Neural progenitor cell (in vitro differentiated cells): ENCODE measurements around the gene XPO5. TPM values are rescaled to one million over a fixed set of nuclear protein-coding genes. Genes with fewer than 3 reads are reported as not detected.

Experiments used
- DNase-seq: peaks from one replicate; pipeline ENCODE4 v3.0.0-alpha.2; 2016; ENCODE audit warnings: low spot score
- H2AFZ ChIP-seq: fragments of 200-600 bp; sonication (generic); replicated peaks from 2 replicates; pipeline ENCODE4 v1.6.1; 2016; ENCODE audit warnings: antibody characterized with exemption
- H3F3A ChIP-seq: fragments of 200-600 bp; sonication (generic); 2 replicates; pipeline ENCODE4 v1.6.1; 2016; ENCODE audit warnings: antibody characterized with exemption, low read depth
- H3K27ac ChIP-seq: fragments of 200-600 bp; sonication (generic); 2 replicates; pipeline ENCODE4 v1.5.1; 2016; ENCODE audit warnings: mild to moderate bottlenecking
- H3K27me3 ChIP-seq: fragments of 200-600 bp; sonication (generic); 2 replicates; pipeline ENCODE4 v1.6.1; 2016; ENCODE audit warnings: mild to moderate bottlenecking, moderate library complexity
- H3K36me3 ChIP-seq: fragments of 200-600 bp; sonication (generic); 2 replicates; pipeline ENCODE4 v1.5.1; 2016
- H3K4me1 ChIP-seq: fragments of 200-600 bp; sonication (generic); 2 replicates; pipeline ENCODE4 v1.6.1; 2016; ENCODE audit warnings: mixed run types
- H3K4me2 ChIP-seq: fragments of 200-600 bp; sonication (generic); 2 replicates; pipeline ENCODE4 v1.6.1; 2016
- H3K4me3 ChIP-seq: fragments of 200-600 bp; sonication (generic); 2 replicates; pipeline ENCODE4 v1.5.1; 2016
- H3K79me2 ChIP-seq: fragments of 200-600 bp; sonication (generic); 2 replicates; pipeline ENCODE4 v1.6.1; 2016; ENCODE audit warnings: low read depth
- H3K9ac ChIP-seq: fragments of 200-600 bp; sonication (generic); 2 replicates; pipeline ENCODE4 v1.6.1; 2016
- H3K9me3 ChIP-seq: fragments of 200-600 bp; sonication (generic); 2 replicates; pipeline ENCODE4 v1.5.1; 2016; ENCODE audit warnings: low read depth
- H4K20me1 ChIP-seq: fragments of 200-600 bp; sonication (generic); 2 replicates; pipeline ENCODE4 v1.6.1; 2016; ENCODE audit warnings: low read depth
- H3K27ac Mint-ChIP-seq: 3 replicates; pipeline ENCODE4 v1.8.0; 2021; ENCODE audit warnings: mixed read lengths
- H3K27me3 Mint-ChIP-seq: 2 replicates; pipeline ENCODE4 v1.8.0; 2022; ENCODE audit warnings: low read depth, mild to moderate bottlenecking, inconsistent platforms, moderate library complexity, mixed read lengths; ENCODE audit not compliant: insufficient read depth
- H3K36me3 Mint-ChIP-seq: 3 replicates; pipeline ENCODE4 v1.8.0; 2021; ENCODE audit warnings: mixed read lengths
- H3K4me1 Mint-ChIP-seq: 3 replicates; pipeline ENCODE4 v1.8.0; 2021; ENCODE audit warnings: mixed read lengths
- H3K4me3 Mint-ChIP-seq: 3 replicates; pipeline ENCODE4 v1.8.0; 2021; ENCODE audit warnings: mild to moderate bottlenecking, moderate library complexity, mixed read lengths
- H3K9me3 Mint-ChIP-seq: 3 replicates; pipeline ENCODE4 v1.8.0; 2020; ENCODE audit warnings: mixed read lengths
- CTCF ChIP-seq: fragments of 200-600 bp; sonication (generic); IDR thresholded peaks from 2 replicates; pipeline ENCODE4 v1.5.1; 2017; ENCODE audit warnings: antibody characterized with exemption, mild to moderate bottlenecking
- EZH2 ChIP-seq: fragments of 200-600 bp; sonication (generic); IDR thresholded peaks from 2 replicates; pipeline ENCODE4 v1.6.1; 2017; ENCODE audit warnings: antibody characterized with exemption, mild to moderate bottlenecking, moderate library complexity
- EZH2phosphoT487 ChIP-seq: fragments of 200-600 bp; sonication (generic); IDR thresholded peaks from 2 replicates; pipeline ENCODE4 v1.6.1; 2017; ENCODE audit warnings: antibody characterized with exemption
- total RNA-seq: library from RNA; depleted of rRNA; stranded (reverse); fragments of >200 nt; gene quantifications from 2 replicates; pipeline ENCODE4 v1.2.3, GENCODE V29; 2015; ENCODE audit warnings: low replicate concordance

XPO5 gene
- total RNA-seq, 1 donor from 2014 or later, result 65.0 TPM

DNA sequence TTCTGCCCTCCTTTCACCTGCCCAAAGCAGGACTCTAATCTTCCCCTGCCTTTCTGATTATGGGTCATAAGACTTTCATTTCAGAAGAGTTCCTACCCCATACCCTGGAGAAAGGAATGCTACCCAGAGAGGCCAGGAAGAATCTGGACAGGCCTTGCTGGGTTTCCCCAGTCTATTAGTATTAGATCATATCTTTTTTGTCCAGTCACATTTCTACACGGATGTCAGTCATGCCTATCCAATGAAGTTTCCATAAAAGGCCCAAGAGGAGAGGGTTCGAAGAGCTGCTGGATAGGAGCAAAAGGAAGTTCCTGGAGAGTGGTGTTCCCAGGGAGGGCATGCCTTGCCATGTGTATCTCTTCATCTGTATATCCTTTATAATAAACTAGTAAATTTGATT is 3.3 kb upstream of the XPO5 start:
- H3K4me3 Mint-ChIP-seq, result peak overlapping the region; percentile 21

GRCh38 chr6:43578748-43579147 is 2.9 kb upstream of the XPO5 start:
- H3K4me3 Mint-ChIP-seq, result peak overlapping the region; percentile 21
- peaks cover 9% of the 10 kb centered on the region for H4K20me1 ChIP-seq
- DNase-seq, result no peak
- peaks cover 10% of the 10 kb centered on the region for H3K36me3 Mint-ChIP-seq
- no peaks in the 10 kb centered on the region for H3K27me3 ChIP-seq
- peaks cover 63% of the 10 kb centered on the region for H3K79me2 ChIP-seq
- H3K4me2 ChIP-seq, result no peak overlapping the region
- no peak overlapping the region for H2AFZ ChIP-seq
- peaks cover 2% of the 10 kb centered on the region for H3K9me3 Mint-ChIP-seq
- TF ChIP-seq CTCF (no peak), EZH2phosphoT487 (no peak), EZH2 (no peak)
- H3K27ac ChIP-seq, result no peak overlapping the region
- H3K4me1 Mint-ChIP-seq, result peaks cover 34% of the 10 kb centered on the region
- H3K36me3 ChIP-seq, result no peaks in the 10 kb centered on the region
- no peak overlapping the region for H3K4me3 ChIP-seq
- H3K9me3 ChIP-seq, result no peaks in the 10 kb centered on the region
- H3K9ac ChIP-seq, result no peak overlapping the region
- peaks cover 30% of the 10 kb centered on the region for H3F3A ChIP-seq
- H3K27ac Mint-ChIP-seq, result peak overlapping the region; percentile 29
- H3K27me3 Mint-ChIP-seq, result peaks cover 2% of the 10 kb centered on the region
- H3K4me1 ChIP-seq, result peaks cover 20% of the 10 kb centered on the region

More for the DNA sequence above, 3.3 kb upstream of the XPO5 start:
- Mint-ChIP-seq H3K27me3 (peaks cover 2% of the 10 kb centered on the region), H3K9me3 (peaks cover 2% of the 10 kb centered on the region), H3K27ac (peak overlapping the region; percentile 29), H3K4me1 (peaks cover 34% of the 10 kb centered on the region), H3K36me3 (peaks cover 13% of the 10 kb centered on the region)
- no peak overlapping the region for H3K27ac ChIP-seq
- H3K79me2 ChIP-seq, result peaks cover 59% of the 10 kb centered on the region
- H3K27me3 ChIP-seq, result no peaks in the 10 kb centered on the region
- peaks cover 9% of the 10 kb centered on the region for H4K20me1 ChIP-seq
- TF ChIP-seq EZH2 (no peak), CTCF (no peak), EZH2phosphoT487 (no peak)
- H3K9ac ChIP-seq, result no peak overlapping the region
- no peak overlapping the region for H2AFZ ChIP-seq
- no peaks in the 10 kb centered on the region for H3K9me3 ChIP-seq
- H3K4me3 ChIP-seq, result no peak overlapping the region
- no peaks in the 10 kb centered on the region for H3K36me3 ChIP-seq
- peaks cover 18% of the 10 kb centered on the region for H3K4me1 ChIP-seq
- no peak for DNase-seq
- no peak overlapping the region for H3K4me2 ChIP-seq
- H3F3A ChIP-seq, result peaks cover 30% of the 10 kb centered on the region

GRCh38 chr6:43575105-43575771 is 600 bp downstream of the XPO5 start:
- peaks cover 30% of the 10 kb centered on the region for H3F3A ChIP-seq
- no peaks in the 10 kb centered on the region for H3K9me3 Mint-ChIP-seq
- H3K36me3 ChIP-seq, result peaks cover 21% of the 10 kb centered on the region
- TF ChIP-seq EZH2 (no peak), CTCF (no peak), EZH2phosphoT487 (no peak)
- H3K9ac ChIP-seq, result peak overlapping the region; percentile 42
- H3K9me3 ChIP-seq, result no peaks in the 10 kb centered on the region
- H3K36me3 Mint-ChIP-seq, result peaks cover 11% of the 10 kb centered on the region
- peak; percentile 73 for DNase-seq
- peaks cover 34% of the 10 kb centered on the region for H3K4me1 Mint-ChIP-seq
- H2AFZ ChIP-seq, result peak overlapping the region; percentile 89
- peak overlapping the region; percentile 84 for H3K4me3 ChIP-seq
- peak overlapping the region; percentile 99 for H3K4me3 Mint-ChIP-seq
- H3K27me3 Mint-ChIP-seq, result peaks cover 2% of the 10 kb centered on the region
- peak overlapping the region; percentile 66 for H3K27ac ChIP-seq
- peaks cover 80% of the 10 kb centered on the region for H3K79me2 ChIP-seq
- H3K4me1 ChIP-seq, result peaks cover 20% of the 10 kb centered on the region
- no peaks in the 10 kb centered on the region for H3K27me3 ChIP-seq
- H4K20me1 ChIP-seq, result peaks cover 12% of the 10 kb centered on the region
- peak overlapping the region; percentile 95 for H3K4me2 ChIP-seq
- peak overlapping the region; percentile 1 for H3K27ac Mint-ChIP-seq
